Thyroid gland (tissue), 4 donors: ENCODE data around the gene BAHCC1. TPM values are rescaled to one million over a fixed set of nuclear protein-coding genes. Genes with fewer than 3 reads are reported as not detected.
"Not testable (repeated sequence)": the region's sequence is repeated elsewhere in the genome, so short reads cannot be mapped to it uniquely, and the experiment has no call there.

Source experiments
- DNase-seq, 2 donors: peaks; one replicate each; pipeline ENCODE4 v3.0.0-alpha.2; 2019
- H3K27ac ChIP-seq, 3 donors: fragments of 200-600 bp; sonication (generic); 1 replicate in 2 of 3; 2 replicates in 1 of 3; pipeline ENCODE4 v1.5.1; 2016 to 2019; ENCODE audit warnings: mild to moderate bottlenecking in 1 of 3, moderate library complexity in 1 of 3
- H3K27me3 ChIP-seq: fragments of 200-600 bp; sonication (generic); one replicate; pipeline ENCODE4 v1.5.1; 2019
- H3K36me3 ChIP-seq, 2 donors: fragments of 200-600 bp; sonication (generic); one replicate each; pipeline ENCODE4 v1.5.1; 2016 to 2019
- H3K4me1 ChIP-seq, 2 donors: fragments of 200-600 bp; sonication (generic); one replicate each; pipeline ENCODE4 v1.5.1; 2017 to 2019
- H3K4me3 ChIP-seq, 3 donors: fragments of 200-600 bp; sonication (generic); replicated peaks in 1 of 3; 1 replicate in 2 of 3; 2 replicates in 1 of 3; pipeline ENCODE4 v1.5.1; 2016; ENCODE audit warnings: mild to moderate bottlenecking in 1 of 3
- H3K9me3 ChIP-seq: fragments of 200-600 bp; sonication (generic); one replicate; pipeline ENCODE4 v1.5.1; 2017
- POLR2A ChIP-seq, 2 donors: fragments of 450-650 bp; IDR thresholded peaks; one replicate each; pipeline ENCODE4 v1.6.1; 2017; ENCODE audit warnings: antibody characterized with exemption in 2 of 2, mild to moderate bottlenecking in 2 of 2, moderate library complexity in 1 of 2
- WGBS, 2 donors: methylation state at CpG; one replicate each; pipeline ENCODE4 v1.1.5; 2017; 5-methylcytosine and 5-hydroxymethylcytosine counted together
- intact Hi-C: fragments of 100-400 bp; cut with DNase I; formaldehyde crosslinking; loops from one replicate; pipeline ENCODE4 v1.15.1; 2023
- total RNA-seq, 4 donors: library from RNA; depleted of rRNA; stranded (reverse); fragments of >200 nt; gene quantifications; one replicate each; pipeline ENCODE4 v1.2.3, GENCODE V29; 2016
- TF ChIP-seq, protein P1 (sequence below), 6 experiments: fragments of 200-600 bp in 3 of 6; fragments of 450-650 bp in 3 of 6; sonication (generic) in 3 of 6; IDR thresholded peaks; one replicate each; pipeline ENCODE4 v1.5.1; 2016 to 2019; ENCODE audit warnings: antibody characterized with exemption in 6 of 6, mild to moderate bottlenecking in 2 of 6, inconsistent platforms in 1 of 6, moderate library complexity in 1 of 6

Gene BAHCC1
- total RNA-seq, 4 donors from 2014 or later: 13.7 to 33.7 (median 23.9) TPM

DNA sequence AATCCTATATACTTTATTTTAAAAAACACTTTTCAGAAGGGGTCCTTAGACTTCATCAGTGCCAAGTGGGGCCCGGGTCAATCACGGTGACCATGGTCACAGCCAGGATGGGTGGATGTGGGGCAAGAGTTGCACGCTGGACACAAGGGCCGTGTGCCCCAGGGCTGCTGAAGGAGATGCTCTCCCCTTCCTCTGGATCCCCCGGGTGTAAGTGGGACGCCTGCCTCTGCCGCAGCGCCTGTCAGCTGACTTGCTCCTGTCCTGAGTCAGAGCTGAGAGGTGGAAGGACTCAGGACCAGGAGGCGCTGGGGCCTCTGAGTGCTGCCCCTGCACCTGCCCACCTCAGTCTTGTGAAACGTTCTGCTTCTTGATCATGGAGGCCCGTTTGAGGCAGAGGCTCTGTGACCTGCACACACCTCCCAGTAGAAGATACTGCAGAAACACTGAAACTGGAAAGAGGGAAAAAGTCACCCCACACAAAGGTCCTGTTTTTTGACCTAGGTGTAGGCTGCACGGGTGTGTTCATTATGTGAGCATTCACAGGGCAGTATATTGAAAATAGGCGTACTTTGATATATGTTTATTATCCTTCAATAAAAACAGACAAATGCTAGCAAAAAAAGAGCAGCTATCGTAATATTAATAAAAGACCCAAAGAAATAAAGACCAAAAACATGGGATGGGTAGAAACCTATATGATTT lies 40.9 kb upstream of the BAHCC1 start:
- 80 to 82% methylated on average over 9 to 11 of the region's 14 CpGs for WGBS, 2 donors
- Histone ChIP-seq H3K27me3 (no peaks in the 10 kb centered on the region), H3K4me1 (no peaks in the 10 kb centered on the region), H3K9me3 (no peaks in the 10 kb centered on the region), H3K27ac (no peak overlapping the region), H3K36me3 (no peaks in the 10 kb centered on the region), H3K4me3 (no peak overlapping the region)
- DNase-seq: no peak
- intact Hi-C loops: no loop called here
- TF ChIP-seq POLR2A (IDR thresholded peaks at IDR 0.05): no peak
- TF ChIP-seq, protein P1, sequence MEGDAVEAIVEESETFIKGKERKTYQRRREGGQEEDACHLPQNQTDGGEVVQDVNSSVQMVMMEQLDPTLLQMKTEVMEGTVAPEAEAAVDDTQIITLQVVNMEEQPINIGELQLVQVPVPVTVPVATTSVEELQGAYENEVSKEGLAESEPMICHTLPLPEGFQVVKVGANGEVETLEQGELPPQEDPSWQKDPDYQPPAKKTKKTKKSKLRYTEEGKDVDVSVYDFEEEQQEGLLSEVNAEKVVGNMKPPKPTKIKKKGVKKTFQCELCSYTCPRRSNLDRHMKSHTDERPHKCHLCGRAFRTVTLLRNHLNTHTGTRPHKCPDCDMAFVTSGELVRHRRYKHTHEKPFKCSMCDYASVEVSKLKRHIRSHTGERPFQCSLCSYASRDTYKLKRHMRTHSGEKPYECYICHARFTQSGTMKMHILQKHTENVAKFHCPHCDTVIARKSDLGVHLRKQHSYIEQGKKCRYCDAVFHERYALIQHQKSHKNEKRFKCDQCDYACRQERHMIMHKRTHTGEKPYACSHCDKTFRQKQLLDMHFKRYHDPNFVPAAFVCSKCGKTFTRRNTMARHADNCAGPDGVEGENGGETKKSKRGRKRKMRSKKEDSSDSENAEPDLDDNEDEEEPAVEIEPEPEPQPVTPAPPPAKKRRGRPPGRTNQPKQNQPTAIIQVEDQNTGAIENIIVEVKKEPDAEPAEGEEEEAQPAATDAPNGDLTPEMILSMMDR (IDR thresholded peaks at IDR 0.05): no peak

DNA sequence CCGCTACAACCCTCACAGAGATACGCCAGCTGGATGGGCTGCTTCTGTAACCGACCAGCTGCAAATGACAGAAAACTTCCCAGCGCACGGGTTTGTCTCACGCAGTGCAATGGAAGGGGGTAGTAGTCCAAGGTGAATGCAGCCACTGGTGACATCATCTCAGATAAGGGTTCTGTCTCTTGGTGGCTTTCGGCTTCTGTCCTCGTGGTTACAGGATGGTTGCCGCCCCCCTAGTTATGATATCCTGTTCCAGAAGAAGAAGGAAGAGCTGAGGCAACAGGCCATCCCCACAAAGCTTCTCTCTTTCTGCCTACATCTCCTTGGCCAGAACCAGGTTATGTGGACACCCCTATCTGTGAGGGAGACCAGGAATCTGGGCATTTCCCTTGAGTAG lies 40.3 kb upstream of the BAHCC1 start:
- 78 to 96% methylated on average over 9 of the region's 9 CpGs for WGBS, 2 donors

DNA sequence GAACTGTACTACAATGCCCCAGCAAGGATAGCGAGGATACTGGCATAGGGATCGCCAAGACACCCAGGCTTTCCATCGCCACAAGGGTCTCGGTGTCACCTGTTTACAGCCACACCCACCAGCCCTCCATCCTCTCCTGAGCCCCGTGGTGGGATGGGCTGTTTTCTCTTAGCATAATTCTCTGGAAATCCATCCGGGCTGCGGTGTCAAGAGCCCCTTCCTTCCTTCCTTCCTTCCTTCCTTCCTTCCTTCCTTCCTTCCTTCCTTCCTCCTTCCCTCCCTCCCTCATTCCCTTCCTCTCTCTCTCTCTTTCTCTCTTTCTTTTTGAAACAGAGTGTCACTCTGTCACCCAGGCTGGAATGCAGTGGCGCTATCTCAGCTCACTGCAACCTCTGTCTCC lies 36.0 kb upstream of the BAHCC1 start:
- Histone ChIP-seq H3K36me3 (no peaks in the 10 kb centered on the region), H3K27me3 (no peaks in the 10 kb centered on the region), H3K4me1 (no peaks in the 10 kb centered on the region), H3K4me3 (no peak overlapping the region), H3K9me3 (no peaks in the 10 kb centered on the region), H3K27ac (no peak overlapping the region)
- TF ChIP-seq, protein P1 (IDR thresholded peaks at IDR 0.05): no peak
- TF ChIP-seq POLR2A (IDR thresholded peaks at IDR 0.05): no peak
- WGBS, 2 donors: 77 to 78% methylated on average over 8 of the region's 8 CpGs
- intact Hi-C loops: no loop called here
- DNase-seq: no peak

More for the DNA sequence above, 40.3 kb upstream of the BAHCC1 start:
- Histone ChIP-seq H3K36me3 (no peaks in the 10 kb centered on the region), H3K4me1 (no peaks in the 10 kb centered on the region), H3K27ac (no peak overlapping the region), H3K9me3 (no peaks in the 10 kb centered on the region), H3K4me3 (no peak overlapping the region), H3K27me3 (no peaks in the 10 kb centered on the region)
- TF ChIP-seq, protein P1 (IDR thresholded peaks at IDR 0.05): no peak
- no peak for TF ChIP-seq POLR2A (IDR thresholded peaks at IDR 0.05)
- no peak for DNase-seq
- intact Hi-C loops: no loop called here

DNA sequence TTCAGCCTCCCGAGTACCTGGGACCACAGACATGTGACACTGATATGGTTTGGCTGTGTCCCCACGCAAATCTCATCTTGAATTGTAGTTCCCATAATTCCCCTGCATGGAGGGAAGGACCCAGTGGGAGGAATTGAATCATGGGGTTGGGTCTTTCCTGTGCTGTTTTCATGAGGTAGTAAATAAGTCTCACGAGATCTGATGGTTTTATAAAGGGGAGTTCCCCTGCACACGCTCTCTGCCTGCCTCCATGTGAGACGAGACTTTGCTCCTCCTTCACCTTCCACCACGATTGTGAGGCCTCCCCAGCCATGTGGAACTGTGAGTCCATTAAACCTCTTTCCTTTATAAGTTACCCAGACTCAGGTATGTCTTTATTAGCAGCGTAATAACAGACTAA lies 33.3 kb upstream of the BAHCC1 start:
- H3K36me3 ChIP-seq, H3K4me3 ChIP-seq, H3K27me3 ChIP-seq, DNase-seq, H3K27ac ChIP-seq, intact Hi-C loops, H3K9me3 ChIP-seq: not testable (repeated sequence)
- H3K4me1 ChIP-seq: peaks cover 17% of the 10 kb centered on the region in 2 donors
- WGBS, 2 donors: 78 to 80% methylated on average over 7 of the region's 7 CpGs

DNA sequence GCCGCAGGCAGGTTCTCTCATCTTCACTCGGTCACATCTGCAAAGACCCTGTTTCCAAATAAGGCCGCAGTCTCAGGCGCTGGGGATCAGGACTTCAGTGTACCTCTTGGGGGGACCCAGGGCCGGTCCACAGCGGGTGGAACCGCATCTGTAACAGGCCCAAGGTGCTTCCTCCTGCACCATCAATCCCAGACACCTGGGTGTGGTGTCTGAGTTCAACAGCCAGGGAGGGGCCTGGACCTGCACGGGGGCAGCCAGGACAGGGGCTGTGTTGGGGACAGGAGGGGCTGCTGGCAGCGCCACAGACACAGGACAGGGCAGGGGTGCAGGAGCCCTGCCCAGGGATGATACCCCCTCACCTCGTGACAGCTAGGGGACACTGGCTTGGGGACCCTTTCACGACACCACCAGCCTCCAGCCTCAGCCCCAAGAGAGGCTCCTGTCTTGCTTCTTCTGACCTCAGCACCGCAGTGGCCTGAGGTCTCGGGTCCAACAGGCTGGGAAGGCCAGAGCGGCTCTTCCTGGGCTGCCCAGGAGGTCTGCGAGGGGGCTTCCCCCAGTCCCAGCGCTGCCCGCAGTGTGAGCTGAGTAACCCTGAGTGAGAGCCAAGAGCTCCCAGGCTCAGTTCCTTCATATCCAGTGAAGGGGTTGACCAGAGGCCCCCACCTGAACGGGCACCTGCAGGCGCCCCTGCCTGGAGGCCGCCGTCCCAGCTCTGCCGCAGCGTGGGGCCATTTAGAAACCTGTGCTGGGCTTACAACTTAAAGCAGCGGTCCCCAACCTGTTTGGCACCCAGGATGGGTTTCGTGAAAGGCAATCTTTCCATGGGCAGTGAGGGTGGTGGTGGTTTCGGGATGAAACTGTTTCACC lies 30.7 kb upstream of the BAHCC1 start:
- 83% methylated on average over 17 to 18 of the region's 26 CpGs for WGBS, 2 donors
- Histone ChIP-seq H3K9me3 (no peaks in the 10 kb centered on the region), H3K27ac (no peak overlapping the region), H3K4me3 (no peak overlapping the region), H3K36me3 (no peaks in the 10 kb centered on the region), H3K4me1 (peaks cover 17% of the 10 kb centered on the region in 2 donors), H3K27me3 (no peaks in the 10 kb centered on the region)
- no peak for TF ChIP-seq POLR2A (IDR thresholded peaks at IDR 0.05)
- TF ChIP-seq, protein P1 (IDR thresholded peaks at IDR 0.05): no peak
- intact Hi-C loops: no loop called here
- no peak for DNase-seq
